DND-41 (cell line): ENCODE results near the gene RGL4.

Experiments used
- CTCF ChIP-seq: IDR thresholded peaks from 2 replicates; pipeline ENCODE4 v1.5.1; 2012; ENCODE audit warnings: borderline replicate concordance, low read length, moderate library complexity, mild to moderate bottlenecking; ENCODE audit not compliant: poor library complexity, severe bottlenecking; ENCODE audit errors: extremely low read depth
- EZH2 ChIP-seq: IDR thresholded peaks from 3 replicates; pipeline ENCODE4 v1.6.1; 2012; ENCODE audit warnings: borderline replicate concordance, low read depth, mild to moderate bottlenecking, moderate library complexity, low read length, inconsistent platforms; ENCODE audit not compliant: severe bottlenecking

GRCh38 chr22:23698094-23698493, 7.3 kb downstream of the RGL4 start:
- TF ChIP-seq CTCF (no peak), EZH2 (no peak)
